ENCODE results near the gene USP47.

USP47 gene

DNA sequence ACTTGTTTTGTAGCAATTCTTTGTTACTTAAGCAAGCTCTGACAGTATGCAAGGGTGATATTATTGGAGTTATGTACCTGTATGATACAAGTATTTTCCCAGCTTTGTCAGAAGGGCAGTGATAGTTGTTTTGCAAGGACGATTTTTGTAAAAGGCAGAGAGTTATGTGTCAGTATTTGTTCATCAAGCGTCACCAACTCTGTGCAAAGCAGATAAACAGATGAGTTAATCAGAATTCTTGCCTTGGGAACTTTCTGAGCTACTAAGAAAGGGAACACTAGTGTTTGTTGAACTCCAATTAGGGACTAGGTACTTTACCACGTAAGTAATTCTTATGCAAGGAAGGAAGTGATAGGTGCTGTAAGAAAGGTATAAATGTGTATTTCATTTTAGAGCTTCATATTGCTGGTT is 1.4 kb downstream of the USP47 start:
- Histone ChIP-seq H3K27me3 (ENCODE audit: insufficient read depth, low read length, poor library complexity) (no peaks in the 10 kb centered on the region), H3K27ac (ENCODE audit: low read length) (peak overlapping the region; percentile 78), H3K9ac (ENCODE audit: low read depth, low read length) (peak overlapping the region; percentile 94), H3K4me3 (ENCODE audit: low read depth in 1 of 2, low read length in 2 of 2) (peak overlapping the region; percentile 76 to 82), H3K79me2 (ENCODE audit: insufficient read depth, low read length) (peaks cover 64% of the 10 kb centered on the region), H3K4me1 (ENCODE audit: insufficient read depth, low read length) (peaks cover 37% of the 10 kb centered on the region), H4K20me1 (ENCODE audit: insufficient read depth, low read length) (peaks cover 41% of the 10 kb centered on the region; the same call in 1 of the 2 replicates), H2AFZ (ENCODE audit: low read depth, low read length) (no peak overlapping the region), H3K4me2 (ENCODE audit: insufficient read depth, low read length) (peak overlapping the region; percentile 70), H3K9me3 (ENCODE audit: insufficient read depth, low read length, severe bottlenecking) (no peaks in the 10 kb centered on the region), H3K36me3 (ENCODE audit: insufficient read depth, low read length) (no peaks in the 10 kb centered on the region)
- ATAC-seq (ENCODE audit: insufficient read depth, low read depth) (no peak), DNase-seq (no peak)
- TF ChIP-seq EZH2 (IDR thresholded peaks at IDR 0.05; ENCODE audit: borderline replicate concordance, low read depth, low read length, severe bottlenecking), result no peak
- TF ChIP-seq, protein P1, sequence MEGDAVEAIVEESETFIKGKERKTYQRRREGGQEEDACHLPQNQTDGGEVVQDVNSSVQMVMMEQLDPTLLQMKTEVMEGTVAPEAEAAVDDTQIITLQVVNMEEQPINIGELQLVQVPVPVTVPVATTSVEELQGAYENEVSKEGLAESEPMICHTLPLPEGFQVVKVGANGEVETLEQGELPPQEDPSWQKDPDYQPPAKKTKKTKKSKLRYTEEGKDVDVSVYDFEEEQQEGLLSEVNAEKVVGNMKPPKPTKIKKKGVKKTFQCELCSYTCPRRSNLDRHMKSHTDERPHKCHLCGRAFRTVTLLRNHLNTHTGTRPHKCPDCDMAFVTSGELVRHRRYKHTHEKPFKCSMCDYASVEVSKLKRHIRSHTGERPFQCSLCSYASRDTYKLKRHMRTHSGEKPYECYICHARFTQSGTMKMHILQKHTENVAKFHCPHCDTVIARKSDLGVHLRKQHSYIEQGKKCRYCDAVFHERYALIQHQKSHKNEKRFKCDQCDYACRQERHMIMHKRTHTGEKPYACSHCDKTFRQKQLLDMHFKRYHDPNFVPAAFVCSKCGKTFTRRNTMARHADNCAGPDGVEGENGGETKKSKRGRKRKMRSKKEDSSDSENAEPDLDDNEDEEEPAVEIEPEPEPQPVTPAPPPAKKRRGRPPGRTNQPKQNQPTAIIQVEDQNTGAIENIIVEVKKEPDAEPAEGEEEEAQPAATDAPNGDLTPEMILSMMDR (IDR thresholded peaks at IDR 0.05; ENCODE audit: borderline replicate concordance, extremely low read depth, low read length, poor library complexity, severe bottlenecking), result no peak

DNA sequence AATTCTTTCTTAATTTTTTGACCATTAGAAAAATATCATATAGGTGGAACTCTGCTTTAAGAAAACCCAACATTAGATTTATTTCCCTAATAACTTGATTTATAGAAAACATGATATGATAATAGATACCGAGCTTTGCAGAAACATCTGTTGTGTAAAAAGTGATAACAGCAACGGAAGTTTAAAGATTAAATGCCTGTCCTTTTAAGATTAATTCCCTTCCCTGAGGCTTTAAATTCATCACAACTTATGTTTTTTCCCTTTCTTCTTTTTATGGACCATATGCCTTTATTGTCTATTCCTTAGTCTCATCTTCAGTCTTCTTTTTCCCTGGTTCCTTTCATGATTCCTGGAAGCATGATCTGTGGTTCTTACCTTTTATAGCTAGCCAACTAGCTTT is 1.9 kb downstream of the USP47 start:
- H3K79me2 ChIP-seq (ENCODE audit: insufficient read depth, low read length), result peaks cover 68% of the 10 kb centered on the region
- no peaks in the 10 kb centered on the region for H3K9me3 ChIP-seq (ENCODE audit: insufficient read depth, low read length, severe bottlenecking)
- TF ChIP-seq, protein P1 (IDR thresholded peaks at IDR 0.05; ENCODE audit: borderline replicate concordance, extremely low read depth, low read length, poor library complexity, severe bottlenecking), result no peak
- no peak for TF ChIP-seq EZH2 (IDR thresholded peaks at IDR 0.05; ENCODE audit: borderline replicate concordance, low read depth, low read length, severe bottlenecking)
- no peaks in the 10 kb centered on the region for H3K27me3 ChIP-seq (ENCODE audit: insufficient read depth, low read length, poor library complexity)
- peak overlapping the region; percentile 70 for H3K4me2 ChIP-seq (ENCODE audit: insufficient read depth, low read length)
- DNase-seq (no peak), ATAC-seq (ENCODE audit: insufficient read depth, low read depth) (no peak)
- peak overlapping the region; percentile 76 to 82 for H3K4me3 ChIP-seq (ENCODE audit: low read depth in 1 of 2, low read length in 2 of 2)
- H4K20me1 ChIP-seq (ENCODE audit: insufficient read depth, low read length), result peaks cover 43% of the 10 kb centered on the region; the same call in 1 of the 2 replicates
- peaks cover 37% of the 10 kb centered on the region for H3K4me1 ChIP-seq (ENCODE audit: insufficient read depth, low read length)
- H2AFZ ChIP-seq (ENCODE audit: low read depth, low read length), result no peak overlapping the region
- H3K27ac ChIP-seq (ENCODE audit: low read length), result peak overlapping the region; percentile 33; the same call in 1 of the 2 replicates
- H3K36me3 ChIP-seq (ENCODE audit: insufficient read depth, low read length), result no peaks in the 10 kb centered on the region
- peak overlapping the region; percentile 94 for H3K9ac ChIP-seq (ENCODE audit: low read depth, low read length)

DNA sequence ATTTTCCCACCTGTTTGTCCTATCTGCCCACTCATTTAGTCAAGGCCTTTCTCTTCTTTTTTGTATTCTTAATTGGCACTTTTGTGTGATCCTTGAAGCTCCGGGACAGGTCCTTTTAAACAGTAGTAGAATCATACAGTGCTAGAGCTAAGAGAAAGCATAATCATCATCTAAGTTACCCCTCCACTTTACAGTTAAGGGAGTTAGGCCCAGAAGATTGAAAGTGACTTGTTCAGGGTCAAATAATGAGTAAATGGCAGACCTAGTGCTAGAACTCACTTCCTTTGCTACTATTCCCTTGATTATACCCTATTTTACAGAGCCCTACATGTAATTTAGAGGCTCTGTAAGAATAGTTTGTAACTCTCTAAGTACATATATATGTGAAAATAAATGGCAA is 2.5 kb downstream of the USP47 start:
- H3K79me2 ChIP-seq (ENCODE audit: insufficient read depth, low read length), result peaks cover 75% of the 10 kb centered on the region
- H3K4me2 ChIP-seq (ENCODE audit: insufficient read depth, low read length), result peak overlapping the region; percentile 70
- H3K27ac ChIP-seq (ENCODE audit: low read length), result peak overlapping the region; percentile 33; the same call in 1 of the 2 replicates
- peaks cover 50% of the 10 kb centered on the region for H4K20me1 ChIP-seq (ENCODE audit: insufficient read depth, low read length)
- no peaks in the 10 kb centered on the region for H3K36me3 ChIP-seq (ENCODE audit: insufficient read depth, low read length)
- peak overlapping the region in 1 of 2 experiments; percentile 76; a peak in 2 of 4 replicates for H3K4me3 ChIP-seq (ENCODE audit: low read depth in 1 of 2, low read length in 2 of 2)
- H2AFZ ChIP-seq (ENCODE audit: low read depth, low read length), result no peak overlapping the region
- no peaks in the 10 kb centered on the region for H3K9me3 ChIP-seq (ENCODE audit: insufficient read depth, low read length, severe bottlenecking)
- peak overlapping the region; percentile 94 for H3K9ac ChIP-seq (ENCODE audit: low read depth, low read length)
- peaks cover 41% of the 10 kb centered on the region for H3K4me1 ChIP-seq (ENCODE audit: insufficient read depth, low read length)
- ATAC-seq (ENCODE audit: insufficient read depth, low read depth) (no peak), DNase-seq (no peak)
- no peak for TF ChIP-seq EZH2 (IDR thresholded peaks at IDR 0.05; ENCODE audit: borderline replicate concordance, low read depth, low read length, severe bottlenecking)
- TF ChIP-seq, protein P1 (IDR thresholded peaks at IDR 0.05; ENCODE audit: borderline replicate concordance, extremely low read depth, low read length, poor library complexity, severe bottlenecking), result no peak
- no peaks in the 10 kb centered on the region for H3K27me3 ChIP-seq (ENCODE audit: insufficient read depth, low read length, poor library complexity)
